ENCODE measurements around the gene IFT20. TPM values are rescaled to one million over a fixed set of nuclear protein-coding genes. Genes with fewer than 3 reads are reported as not detected.
A peak's percentile ranks its signal among the peaks of the same experiment; 100 is the strongest.

Gene IFT20
- total and polyA plus RNA-seq, 2 of the 13 experiments (the other 11 are each of a cell fraction or from before 2014, with no cell fraction given), result 28.0 to 37.8 TPM

GRCh38 chr17:28368306-28368831 lies 33.1 kb upstream of the IFT20 start (continued):
- TF ChIP-seq ZMAT3 (CRISPR knock-in tag; conservative IDR thresholded peaks at IDR 0.05) (peak; percentile 60; the same call in 1 of the 2 replicates), BRF2 (CRISPR knock-in tag; IDR thresholded peaks at IDR 0.05) (no peak), RFX3 (CRISPR knock-in tag; IDR thresholded peaks at IDR 0.05) (no peak), ZNF230 (CRISPR knock-in tag; IDR thresholded peaks at IDR 0.05) (no peak), KLF11 (CRISPR knock-in tag; IDR thresholded peaks at IDR 0.05) (0 out of 2 replicates have a peak, but pooled peaks have one; percentile 35), ELF4 (CRISPR knock-in tag; IDR thresholded peaks at IDR 0.05; ENCODE audit: borderline replicate concordance) (no peak; the same call in 1 of the 2 replicates), PTBP1 (IDR thresholded peaks at IDR 0.05; ENCODE audit: low read depth, low read length, poor library complexity, severe bottlenecking) (no peak), ZNF644 (CRISPR knock-in tag; IDR thresholded peaks at IDR 0.05; ENCODE audit: low read depth) (0 out of 2 replicates have a peak, but pooled peaks have one; percentile 20), CBFB (CRISPR knock-in tag; IDR thresholded peaks at IDR 0.05) (peak; percentile 83), ZNF580 (CRISPR knock-in tag; IDR thresholded peaks at IDR 0.05; ENCODE audit: borderline replicate concordance, low read depth) (no peak), ETV6 (CRISPR knock-in tag; conservative IDR thresholded peaks at IDR 0.05) (no peak), SIN3A (IDR thresholded peaks at IDR 0.05; ENCODE audit: borderline replicate concordance, low read depth, low read length) (peak; percentile 48; the same call in 1 of the 2 replicates), ZNF451 (CRISPR knock-in tag; IDR thresholded peaks at IDR 0.05) (no peak), ZFYVE20 (CRISPR knock-in tag; IDR thresholded peaks at IDR 0.05; ENCODE audit: borderline replicate concordance, low read depth) (no peak), CENPBD1 (CRISPR knock-in tag; IDR thresholded peaks at IDR 0.05; ENCODE audit: borderline replicate concordance, low read depth) (no peak), ZSCAN9 (CRISPR knock-in tag; IDR thresholded peaks at IDR 0.05; ENCODE audit: borderline replicate concordance) (no peak), ZSCAN30 (CRISPR knock-in tag; IDR thresholded peaks at IDR 0.05) (peak; percentile 50; the same call in 1 of the 2 replicates), MIXL1 (CRISPR knock-in tag; IDR thresholded peaks at IDR 0.05) (peak; percentile 73), HMGA1 (CRISPR knock-in tag; conservative IDR thresholded peaks at IDR 0.05) (no peak)
- TF ChIP-seq, protein P1, sequence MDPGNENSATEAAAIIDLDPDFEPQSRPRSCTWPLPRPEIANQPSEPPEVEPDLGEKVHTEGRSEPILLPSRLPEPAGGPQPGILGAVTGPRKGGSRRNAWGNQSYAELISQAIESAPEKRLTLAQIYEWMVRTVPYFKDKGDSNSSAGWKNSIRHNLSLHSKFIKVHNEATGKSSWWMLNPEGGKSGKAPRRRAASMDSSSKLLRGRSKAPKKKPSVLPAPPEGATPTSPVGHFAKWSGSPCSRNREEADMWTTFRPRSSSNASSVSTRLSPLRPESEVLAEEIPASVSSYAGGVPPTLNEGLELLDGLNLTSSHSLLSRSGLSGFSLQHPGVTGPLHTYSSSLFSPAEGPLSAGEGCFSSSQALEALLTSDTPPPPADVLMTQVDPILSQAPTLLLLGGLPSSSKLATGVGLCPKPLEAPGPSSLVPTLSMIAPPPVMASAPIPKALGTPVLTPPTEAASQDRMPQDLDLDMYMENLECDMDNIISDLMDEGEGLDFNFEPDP (CRISPR knock-in tag; conservative IDR thresholded peaks at IDR 0.05), result no peak
- TF ChIP-seq, protein P2, sequence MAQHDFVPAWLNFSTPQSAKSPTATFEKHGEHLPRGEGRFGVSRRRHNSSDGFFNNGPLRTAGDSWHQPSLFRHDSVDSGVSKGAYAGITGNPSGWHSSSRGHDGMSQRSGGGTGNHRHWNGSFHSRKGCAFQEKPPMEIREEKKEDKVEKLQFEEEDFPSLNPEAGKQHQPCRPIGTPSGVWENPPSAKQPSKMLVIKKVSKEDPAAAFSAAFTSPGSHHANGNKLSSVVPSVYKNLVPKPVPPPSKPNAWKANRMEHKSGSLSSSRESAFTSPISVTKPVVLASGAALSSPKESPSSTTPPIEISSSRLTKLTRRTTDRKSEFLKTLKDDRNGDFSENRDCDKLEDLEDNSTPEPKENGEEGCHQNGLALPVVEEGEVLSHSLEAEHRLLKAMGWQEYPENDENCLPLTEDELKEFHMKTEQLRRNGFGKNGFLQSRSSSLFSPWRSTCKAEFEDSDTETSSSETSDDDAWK (CRISPR knock-in tag; IDR thresholded peaks at IDR 0.05), result no peak
- TF ChIP-seq, protein P3, sequence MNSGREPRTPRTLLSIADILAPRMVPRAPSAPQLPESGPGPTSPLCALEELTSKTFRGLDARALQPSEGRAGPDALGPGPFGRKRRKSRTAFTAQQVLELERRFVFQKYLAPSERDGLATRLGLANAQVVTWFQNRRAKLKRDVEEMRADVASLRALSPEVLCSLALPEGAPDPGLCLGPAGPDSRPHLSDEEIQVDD (CRISPR knock-in tag; IDR thresholded peaks at IDR 0.05; ENCODE audit: borderline replicate concordance), result no peak
- TF ChIP-seq, protein P4, sequence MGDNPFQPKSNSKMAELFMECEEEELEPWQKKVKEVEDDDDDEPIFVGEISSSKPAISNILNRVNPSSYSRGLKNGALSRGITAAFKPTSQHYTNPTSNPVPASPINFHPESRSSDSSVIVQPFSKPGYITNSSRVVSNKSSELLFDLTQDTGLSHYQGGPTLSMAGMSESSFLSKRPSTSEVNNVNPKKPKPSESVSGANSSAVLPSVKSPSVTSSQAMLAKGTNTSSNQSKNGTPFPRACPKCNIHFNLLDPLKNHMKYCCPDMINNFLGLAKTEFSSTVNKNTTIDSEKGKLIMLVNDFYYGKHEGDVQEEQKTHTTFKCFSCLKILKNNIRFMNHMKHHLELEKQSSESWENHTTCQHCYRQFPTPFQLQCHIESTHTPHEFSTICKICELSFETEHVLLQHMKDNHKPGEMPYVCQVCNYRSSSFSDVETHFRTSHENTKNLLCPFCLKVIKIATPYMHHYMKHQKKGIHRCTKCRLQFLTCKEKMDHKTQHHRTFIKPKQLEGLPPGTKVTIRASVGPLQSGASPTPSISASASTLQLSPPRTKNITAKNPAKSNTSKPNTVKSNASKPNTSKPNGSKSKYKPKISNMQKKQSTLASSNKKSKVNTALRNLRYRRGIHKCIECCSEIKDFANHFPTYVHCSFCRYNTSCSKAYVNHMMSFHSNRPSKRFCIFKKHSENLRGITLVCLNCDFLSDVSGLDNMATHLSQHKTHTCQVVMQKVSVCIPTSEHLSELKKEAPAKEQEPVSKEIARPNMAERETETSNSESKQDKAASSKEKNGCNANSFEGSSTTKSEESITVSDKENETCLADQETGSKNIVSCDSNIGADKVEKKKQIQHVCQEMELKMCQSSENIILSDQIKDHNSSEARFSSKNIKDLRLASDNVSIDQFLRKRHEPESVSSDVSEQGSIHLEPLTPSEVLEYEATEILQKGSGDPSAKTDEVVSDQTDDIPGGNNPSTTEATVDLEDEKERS (CRISPR knock-in tag; IDR thresholded peaks at IDR 0.05), result no peak

Data from HepG2 (cell line).